GM18517 (cell line): ENCODE results near the gene MSH4.
"Not testable (repeated sequence)": the region's sequence is repeated elsewhere in the genome, so short reads cannot be mapped to it uniquely, and the experiment has no call there.

Source experiments
- ATAC-seq: cut with Tn5 transposase; IDR thresholded peaks from one replicate; pipeline ENCODE4 v1.9.1; 2021; ENCODE audit warnings: mild to moderate bottlenecking, moderate library complexity; ENCODE audit not compliant: unreplicated experiment

The MSH4 gene

GRCh38 chr1:75922698-75923097 is 126.0 kb downstream of the MSH4 start:
- ATAC-seq = no peak

- ATAC-seq = no peak
Measured at GRCh38 chr1:75932304-75932703, 135.6 kb downstream of the MSH4 start, which contains the start of gene ASB17. Gene ASB17, minus strand, starts transcription at chr1:75932404. Its CDS starts 113 bp downstream, at chr1:75932291.

- no peak for ATAC-seq
Measured at GRCh38 chr1:75937034-75937433, 140.4 kb downstream of the MSH4 start.

GRCh38 chr1:75943037-75943436 is 146.4 kb downstream of the MSH4 start:
- ATAC-seq = not testable (repeated sequence)

- no peak for ATAC-seq
Measured at GRCh38 chr1:75950176-75950575, 153.5 kb downstream of the MSH4 start.

GRCh38 chr1:75952016-75952415 is 155.3 kb downstream of the MSH4 start:
- no peak for ATAC-seq

- no peak for ATAC-seq
Measured at GRCh38 chr1:75953461-75953860, 156.8 kb downstream of the MSH4 start.

GRCh38 chr1:75954586-75954985 is 157.9 kb downstream of the MSH4 start:
- ATAC-seq = no peak
